Brain microvascular endothelial cell (primary cell): ENCODE data around the gene SLC25A42.

Experiments used
- DNase-seq: peaks from one replicate; pipeline ENCODE4 v3.0.0-alpha.2; 2020
- H3K27ac ChIP-seq: fragments of 250-450 bp; sonication (Bioruptor Pico); 2 replicates; pipeline ENCODE4 v1.5.1; 2020; ENCODE audit warnings: mild to moderate bottlenecking, moderate library complexity
- H3K27me3 ChIP-seq: fragments of 250-450 bp; sonication (Bioruptor Pico); replicated peaks from 2 replicates; pipeline ENCODE4 v1.5.1; 2020; ENCODE audit warnings: mild to moderate bottlenecking
- H3K36me3 ChIP-seq: fragments of 250-450 bp; sonication (Bioruptor Pico); replicated peaks from 2 replicates; pipeline ENCODE4 v1.5.1; 2020; ENCODE audit warnings: mild to moderate bottlenecking
- H3K4me3 ChIP-seq: 2 replicates; pipeline ENCODE4 v1.5.1; 2011; ENCODE audit warnings: low read depth, mild to moderate bottlenecking, control low read depth, low read length, moderate library complexity
- CTCF ChIP-seq: IDR thresholded peaks from 2 replicates; pipeline ENCODE4 v1.5.1; 2011; ENCODE audit warnings: low read depth, mild to moderate bottlenecking, moderate library complexity, low read length, control low read depth, inconsistent platforms; ENCODE audit errors: missing control alignments
- in situ Hi-C: cut with HindIII; loops from 2 replicates; pipeline ENCODE4 v1.10.0; 2017; ENCODE audit warnings: low sequenced_read_pairs, low pct_ligation_motif_present

Gene SLC25A42

GRCh38 chr19:19109601-19110000 is 45.8 kb downstream of the SLC25A42 start:
- in situ Hi-C loops: no loop called here
- peak; percentile 28 for DNase-seq

DNA sequence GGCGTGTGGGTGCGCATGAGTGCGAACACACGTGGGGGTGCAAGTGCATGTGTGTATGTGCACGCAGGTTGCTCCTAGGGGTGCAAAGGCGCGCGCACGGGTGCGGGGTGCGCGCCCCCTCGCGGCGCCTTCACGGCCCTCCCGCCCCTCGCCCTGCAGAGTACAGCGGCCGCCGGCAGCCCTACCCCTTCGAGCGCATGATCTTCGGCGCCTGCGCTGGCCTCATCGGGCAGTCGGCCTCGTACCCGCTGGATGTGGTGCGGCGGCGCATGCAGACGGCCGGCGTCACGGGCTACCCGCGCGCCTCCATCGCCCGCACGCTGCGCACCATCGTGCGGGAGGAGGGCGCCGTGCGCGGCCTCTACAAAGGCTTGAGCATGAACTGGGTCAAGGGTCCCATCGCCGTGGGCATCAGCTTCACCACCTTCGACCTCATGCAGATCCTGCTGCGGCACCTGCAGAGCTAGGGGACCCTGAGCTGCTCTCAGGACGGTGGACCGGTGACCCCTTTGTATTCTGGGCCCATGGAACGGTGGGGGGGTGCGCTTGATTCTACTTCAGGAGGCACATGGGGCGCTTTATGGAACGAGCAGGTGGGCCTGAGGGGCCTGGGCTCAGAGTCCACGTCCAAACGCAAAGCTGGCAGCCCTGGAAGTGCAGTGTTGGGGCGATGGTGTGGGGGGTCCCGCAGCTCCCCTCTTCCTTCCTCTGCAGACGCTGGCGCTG is 46.8 kb downstream of the SLC25A42 start:
- no peaks in the 10 kb centered on the region for H3K36me3 ChIP-seq
- peak; percentile 9 for DNase-seq
- H3K27me3 ChIP-seq: no peaks in the 10 kb centered on the region
- H3K27ac ChIP-seq: no peak overlapping the region
- TF ChIP-seq CTCF: peak; percentile 19
- in situ Hi-C loops: no loop called here
- no peak overlapping the region for H3K4me3 ChIP-seq

More at GRCh38 chr19:19109601-19110000, 45.8 kb downstream of the SLC25A42 start:
- Histone ChIP-seq H3K4me3 (no peak overlapping the region), H3K36me3 (no peaks in the 10 kb centered on the region), H3K27me3 (no peaks in the 10 kb centered on the region), H3K27ac (no peak overlapping the region)
- no peak for TF ChIP-seq CTCF

GRCh38 chr19:19111136-19111835 is 47.5 kb downstream of the SLC25A42 start:
- no peak for TF ChIP-seq CTCF
- no peak for DNase-seq
- Histone ChIP-seq H3K27me3 (no peaks in the 10 kb centered on the region), H3K27ac (no peak overlapping the region), H3K4me3 (no peak overlapping the region), H3K36me3 (no peaks in the 10 kb centered on the region)
- in situ Hi-C loops: no loop called here

DNA sequence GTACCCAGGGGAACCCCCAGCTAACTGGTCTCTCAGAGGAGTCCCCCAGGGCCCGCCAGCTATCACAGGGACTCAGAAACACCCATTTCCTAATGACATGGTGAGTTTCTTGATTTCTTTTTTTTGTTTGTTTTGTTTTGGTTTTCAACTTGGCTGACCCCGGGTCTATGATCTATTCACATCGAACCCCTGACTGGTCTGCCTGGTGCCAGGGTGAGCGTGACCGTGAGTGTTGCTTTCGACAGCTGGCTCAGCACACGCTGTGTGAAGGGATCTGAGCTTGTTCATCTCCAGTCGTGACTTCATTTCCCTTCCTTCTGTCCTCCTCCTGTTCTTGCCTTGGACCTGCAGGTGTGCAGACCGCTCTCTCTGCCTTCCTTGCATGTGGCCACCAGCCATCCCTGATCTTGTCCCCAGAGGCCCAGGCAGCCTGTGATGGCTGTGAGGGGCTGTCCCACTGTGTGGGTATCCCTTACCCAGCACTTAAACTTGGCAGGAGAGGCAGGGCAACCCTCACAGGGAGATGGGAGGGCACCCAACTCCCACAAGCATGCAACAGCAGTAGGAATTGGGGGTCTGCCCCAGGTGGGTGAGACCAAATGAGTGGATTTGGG is 48.3 kb downstream of the SLC25A42 start:
- no peaks in the 10 kb centered on the region for H3K36me3 ChIP-seq
- in situ Hi-C loops: no loop called here
- no peak for TF ChIP-seq CTCF
- no peak for DNase-seq
- H3K27me3 ChIP-seq: no peaks in the 10 kb centered on the region
- H3K27ac ChIP-seq: no peak overlapping the region
- H3K4me3 ChIP-seq: no peak overlapping the region

- Histone ChIP-seq H3K4me3 (no peak overlapping the region), H3K36me3 (no peaks in the 10 kb centered on the region), H3K27me3 (no peaks in the 10 kb centered on the region), H3K27ac (no peak overlapping the region)
- in situ Hi-C loops: no loop called here
- peak; percentile 56 for DNase-seq
- TF ChIP-seq CTCF: no peak
Observed at GRCh38 chr19:19113040-19113626, 49.3 kb downstream of the SLC25A42 start.
